ENCODE data around the gene TEX54. TPM values are rescaled to one million over a fixed set of nuclear protein-coding genes. Genes with fewer than 3 reads are reported as not detected.

TEX54 gene
- total and polyA plus RNA-seq, 11 donors: not detected

GRCh38 chr11:62858201-62858600 lies 25.6 kb upstream of the TEX54 start:
- Histone ChIP-seq H3K4me3 (no peak overlapping the region), H3K27ac (no peak overlapping the region), H3K27me3 (no peaks in the 10 kb centered on the region), H3K4me1 (peaks cover 5 to 49% (median 20%) of the 10 kb centered on the region in 12 donors), H3K9me3 (no peaks in the 10 kb centered on the region), H3K36me3 (peaks cover 0 to 18% (median 11%) of the 10 kb centered on the region in 9 donors)
- TF ChIP-seq POLR2A (IDR thresholded peaks at IDR 0.05) (no peak), CTCF (IDR thresholded peaks at IDR 0.05) (no peak)
- ATAC-seq: no peak
- intact Hi-C loops (cut with DNase I): loop anchor here in 3 of 10 donors (10.0 kb wide), 2 partner anchors 133 to 463 kb away; partner anchors contain the start of genes HNRNPUL2 (in 1 of the 3) and TTC9C (in 1 of the 3)
- WGBS, 4 donors: 85 to 90% (median 88%) methylated on average over 7 of the region's 7 CpGs
- DNase-seq: no peak

- DNase-seq (no peak), ATAC-seq (no peak)
- no peak for TF ChIP-seq CTCF (IDR thresholded peaks at IDR 0.05)
- no peak for TF ChIP-seq POLR2A (IDR thresholded peaks at IDR 0.05)
- no peaks in the 10 kb centered on the region for H3K9me3 ChIP-seq
- intact Hi-C loops (cut with DNase I): loop anchor here in 4 of 10 donors (2.0 to 10.0 kb wide), 3 partner anchors 71 to 463 kb away; partner anchors contain the start of genes HNRNPUL2 (in 1 of the 4), TMEM179B (in 1 of the 4) and TTC9C (in 1 of the 4)
- 67 to 80% (median 73%) methylated on average over 2 of the region's 2 CpGs for WGBS, 4 donors
- H3K27ac ChIP-seq: no peak overlapping the region
- H3K36me3 ChIP-seq: peaks cover 3 to 24% (median 18%) of the 10 kb centered on the region in 9 donors
- H3K4me3 ChIP-seq: no peak overlapping the region
- no peaks in the 10 kb centered on the region for H3K27me3 ChIP-seq
- H3K4me1 ChIP-seq: peaks cover 5 to 50% (median 25%) of the 10 kb centered on the region in 12 donors
Measured at GRCh38 chr11:62857541-62857982, 24.9 kb upstream of the TEX54 start.

- intact Hi-C loops (cut with DNase I): loop anchor here in 4 of 10 donors (2.0 to 10.0 kb wide), 3 partner anchors 70 to 462 kb away; partner anchors contain the start of genes HNRNPUL2 (in 1 of the 4), TMEM179B (in 1 of the 4) and TTC9C (in 1 of the 4)
- H3K36me3 ChIP-seq: peaks cover 3 to 36% (median 29%) of the 10 kb centered on the region in 9 donors
- peaks cover 5 to 54% (median 25%) of the 10 kb centered on the region in 12 donors for H3K4me1 ChIP-seq
- no peaks in the 10 kb centered on the region for H3K27me3 ChIP-seq
- no peak for TF ChIP-seq CTCF (IDR thresholded peaks at IDR 0.05)
- no peaks in the 10 kb centered on the region for H3K9me3 ChIP-seq
- DNase-seq (no peak), ATAC-seq (no peak)
- 8 to 22% (median 10%) methylated on average over 12 to 20 of the region's 20 CpGs for WGBS, 4 donors
- H3K4me3 ChIP-seq: peak overlapping the region; percentile 61 to 94 (median 76)
- peak overlapping the region in 9 of 12 donors; percentile 14 to 88 (median 83) for H3K27ac ChIP-seq
Measured at GRCh38 chr11:62856333-62856895, 23.8 kb upstream of the TEX54 start.

GRCh38 chr11:62855571-62856332 lies 23.1 kb upstream of the TEX54 start:
- DNase-seq (peak; percentile 96 to 97 (median 96)), ATAC-seq (peak; percentile 98 to 99 (median 98))
- Histone ChIP-seq H3K9me3 (no peaks in the 10 kb centered on the region), H3K27me3 (no peaks in the 10 kb centered on the region), H3K36me3 (peaks cover 3 to 37% (median 32%) of the 10 kb centered on the region in 9 donors), H3K4me3 (peak overlapping the region; percentile 61 to 94 (median 76)), H3K4me1 (peaks cover 5 to 54% (median 25%) of the 10 kb centered on the region in 12 donors), H3K27ac (peak overlapping the region; percentile 38 to 88 (median 80))
- intact Hi-C loops (cut with DNase I): loop anchor here in 4 of 10 donors (2.0 to 10.0 kb wide), 3 partner anchors 69 to 461 kb away; partner anchors contain the start of genes HNRNPUL2 (in 1 of the 4), TMEM179B (in 1 of the 4) and TTC9C (in 1 of the 4)
- peak; percentile 79 to 97 for TF ChIP-seq POLR2A (IDR thresholded peaks at IDR 0.05)
- peak in 1 of 12 donors; percentile 18 for TF ChIP-seq CTCF (IDR thresholded peaks at IDR 0.05)
- WGBS, 4 donors: 0 to 1% (median 0%) methylated on average over 45 to 54 of the region's 54 CpGs
